Lower lobe of right lung (tissue), 2 donors: ENCODE results near the gene KCNA1. TPM values are rescaled to one million over a fixed set of nuclear protein-coding genes. Genes with fewer than 3 reads are reported as not detected.

ENCODE experiments used
- ATAC-seq, 2 donors: fragments of 200-7000 bp; cut with Tn5 transposase; one replicate each; pipeline ENCODE4 v1.9.1; 2020 to 2022; ENCODE audit warnings: mild to moderate bottlenecking in 2 of 2, moderate library complexity in 2 of 2
- DNase-seq: peaks from one replicate; pipeline ENCODE4 v3.0.0-alpha.2; 2020
- H3K27ac ChIP-seq: fragments of 200-600 bp; one replicate; pipeline ENCODE4 v1.8.0; 2022
- H3K27me3 ChIP-seq: fragments of 200-600 bp; one replicate; pipeline ENCODE4 v1.8.0; 2022; ENCODE audit warnings: low read depth
- H3K36me3 ChIP-seq: fragments of 200-600 bp; one replicate; pipeline ENCODE4 v1.8.0; 2022; ENCODE audit warnings: mild to moderate bottlenecking
- H3K4me1 ChIP-seq: fragments of 200-600 bp; one replicate; pipeline ENCODE4 v1.8.0; 2022
- H3K4me3 ChIP-seq: fragments of 200-600 bp; one replicate; pipeline ENCODE4 v1.8.0; 2022; ENCODE audit warnings: mild to moderate bottlenecking
- H3K9me3 ChIP-seq: fragments of 200-600 bp; one replicate; pipeline ENCODE4 v1.8.0; 2022
- intact Hi-C: fragments of 100-400 bp; cut with DNase I; formaldehyde crosslinking; loops from one replicate; pipeline ENCODE4 v1.11.0; 2022
- total RNA-seq: library from RNA; stranded (reverse); fragmentation: NEBNext Ultra II Directional; extraction: Animal tissue kit (Norgen Biotek cat#: 25700); gene quantifications from one replicate; pipeline ENCODE4 v1.2.1, GENCODE V29; 2021
- TF ChIP-seq, protein P1 (sequence below): fragments of 200-600 bp; IDR thresholded peaks from one replicate; pipeline ENCODE4 v1.8.0; 2022; ENCODE audit warnings: antibody characterized with exemption, mild to moderate bottlenecking
- donor health status: DM: no; HTN: yes; CAD: no; lungs with severe emphysema.

Gene KCNA1
- total RNA-seq, 1 donor from 2014 or later, result not detected

DNA sequence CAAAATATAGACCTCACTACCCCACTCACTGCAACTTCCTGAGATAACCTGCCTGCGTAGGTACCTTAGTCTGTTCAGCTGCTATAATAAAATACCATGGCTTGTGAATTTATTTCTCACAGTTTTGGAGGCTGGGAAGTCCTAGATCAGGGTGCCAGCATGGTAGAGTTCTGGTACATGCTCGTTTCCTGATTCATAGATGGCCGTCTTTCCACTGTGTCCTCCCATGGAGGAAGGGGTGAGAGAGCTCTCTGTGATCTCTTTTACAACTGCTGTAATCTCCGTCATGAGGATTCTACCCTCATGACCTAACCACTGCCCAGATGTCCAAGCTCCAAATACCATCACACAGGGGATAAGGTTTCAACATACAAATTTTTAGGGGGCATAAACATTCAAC is 49.7 kb downstream of the KCNA1 start:
- DNase-seq (no peak), ATAC-seq (no peak)
- Histone ChIP-seq H3K27ac (no peak overlapping the region), H3K4me3 (no peak overlapping the region), H3K4me1 (no peaks in the 10 kb centered on the region), H3K36me3 (no peaks in the 10 kb centered on the region), H3K9me3 (no peaks in the 10 kb centered on the region), H3K27me3 (peaks cover 39% of the 10 kb centered on the region)
- intact Hi-C loops, result no loop called here
- TF ChIP-seq, protein P1, sequence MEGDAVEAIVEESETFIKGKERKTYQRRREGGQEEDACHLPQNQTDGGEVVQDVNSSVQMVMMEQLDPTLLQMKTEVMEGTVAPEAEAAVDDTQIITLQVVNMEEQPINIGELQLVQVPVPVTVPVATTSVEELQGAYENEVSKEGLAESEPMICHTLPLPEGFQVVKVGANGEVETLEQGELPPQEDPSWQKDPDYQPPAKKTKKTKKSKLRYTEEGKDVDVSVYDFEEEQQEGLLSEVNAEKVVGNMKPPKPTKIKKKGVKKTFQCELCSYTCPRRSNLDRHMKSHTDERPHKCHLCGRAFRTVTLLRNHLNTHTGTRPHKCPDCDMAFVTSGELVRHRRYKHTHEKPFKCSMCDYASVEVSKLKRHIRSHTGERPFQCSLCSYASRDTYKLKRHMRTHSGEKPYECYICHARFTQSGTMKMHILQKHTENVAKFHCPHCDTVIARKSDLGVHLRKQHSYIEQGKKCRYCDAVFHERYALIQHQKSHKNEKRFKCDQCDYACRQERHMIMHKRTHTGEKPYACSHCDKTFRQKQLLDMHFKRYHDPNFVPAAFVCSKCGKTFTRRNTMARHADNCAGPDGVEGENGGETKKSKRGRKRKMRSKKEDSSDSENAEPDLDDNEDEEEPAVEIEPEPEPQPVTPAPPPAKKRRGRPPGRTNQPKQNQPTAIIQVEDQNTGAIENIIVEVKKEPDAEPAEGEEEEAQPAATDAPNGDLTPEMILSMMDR, result no peak

DNA sequence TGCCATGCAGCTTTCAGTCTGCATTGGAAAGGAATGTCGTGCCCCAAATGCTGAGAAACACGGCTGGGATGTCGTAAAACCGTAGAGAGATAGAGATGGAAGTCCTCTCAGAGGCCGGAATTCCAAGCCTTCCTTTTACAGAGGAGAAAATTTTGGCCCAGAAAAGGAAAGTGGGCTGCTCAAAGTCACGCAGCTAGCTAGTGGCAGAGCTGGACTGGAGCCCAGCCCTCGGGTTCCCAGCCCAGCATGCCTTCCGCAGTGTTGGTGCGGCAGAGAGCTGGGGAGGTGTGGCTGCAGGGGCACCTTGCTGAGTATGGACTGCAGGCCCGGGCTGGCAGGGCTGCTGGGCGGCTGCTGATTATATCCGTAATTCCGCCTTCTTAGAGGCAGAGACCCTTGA is 50.3 kb downstream of the KCNA1 start:
- no peak overlapping the region for H3K4me3 ChIP-seq
- intact Hi-C loops, result no loop called here
- DNase-seq (no peak), ATAC-seq (no peak)
- H3K36me3 ChIP-seq, result no peaks in the 10 kb centered on the region
- TF ChIP-seq, protein P1, result no peak
- no peaks in the 10 kb centered on the region for H3K9me3 ChIP-seq
- H3K4me1 ChIP-seq, result no peaks in the 10 kb centered on the region
- peaks cover 39% of the 10 kb centered on the region for H3K27me3 ChIP-seq
- no peak overlapping the region for H3K27ac ChIP-seq

DNA sequence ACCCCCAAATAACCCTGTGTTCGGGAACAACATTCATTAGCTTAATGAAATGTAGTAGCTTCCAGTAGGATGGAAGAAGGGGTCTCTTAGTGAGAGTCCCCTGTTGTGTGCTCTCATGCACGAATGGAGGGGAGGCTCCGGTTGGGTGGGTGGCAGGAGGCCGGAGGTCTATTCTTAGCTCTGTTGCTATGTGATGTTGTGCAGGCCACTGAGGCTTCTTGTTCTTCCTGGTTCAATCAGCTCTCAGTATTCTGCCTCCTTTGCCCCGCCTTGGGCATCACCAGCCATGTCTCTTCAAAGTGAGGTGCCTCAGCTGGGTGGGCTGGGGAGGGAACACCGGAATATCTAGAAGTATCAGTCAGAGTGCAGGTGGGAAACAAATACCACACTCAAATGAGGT is 50.8 kb downstream of the KCNA1 start:
- TF ChIP-seq, protein P1, result no peak
- Histone ChIP-seq H3K4me1 (no peaks in the 10 kb centered on the region), H3K27me3 (peaks cover 35% of the 10 kb centered on the region), H3K4me3 (no peak overlapping the region), H3K27ac (no peak overlapping the region), H3K36me3 (no peaks in the 10 kb centered on the region), H3K9me3 (no peaks in the 10 kb centered on the region)
- ATAC-seq (no peak), DNase-seq (no peak)
- intact Hi-C loops, result no loop called here

DNA sequence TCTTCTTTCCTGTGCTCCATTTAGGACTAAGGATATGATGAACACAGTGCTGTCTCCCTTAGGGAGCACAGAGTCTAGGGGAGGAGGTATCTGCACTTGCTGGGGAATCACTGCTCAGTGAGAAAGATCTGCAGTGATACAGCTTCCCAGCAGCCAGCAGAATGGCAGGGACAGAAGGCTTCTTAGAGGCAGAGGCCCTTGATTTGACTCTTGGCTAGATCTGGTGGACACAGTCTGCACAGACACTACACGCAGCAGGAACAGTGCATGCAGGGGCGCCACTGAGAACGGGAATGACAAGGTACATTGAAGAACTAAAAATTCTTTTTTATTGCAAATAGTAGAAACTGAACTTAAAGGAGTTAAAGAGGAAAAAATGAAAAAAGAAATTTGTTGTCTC is 51.6 kb downstream of the KCNA1 start:
- no peaks in the 10 kb centered on the region for H3K36me3 ChIP-seq
- no peaks in the 10 kb centered on the region for H3K9me3 ChIP-seq
- no peak overlapping the region for H3K4me3 ChIP-seq
- H3K27ac ChIP-seq, result no peak overlapping the region
- TF ChIP-seq, protein P1, result no peak
- intact Hi-C loops, result no loop called here
- no peak for DNase-seq
- no peak for ATAC-seq
- H3K27me3 ChIP-seq, result peaks cover 32% of the 10 kb centered on the region
- no peaks in the 10 kb centered on the region for H3K4me1 ChIP-seq

DNA sequence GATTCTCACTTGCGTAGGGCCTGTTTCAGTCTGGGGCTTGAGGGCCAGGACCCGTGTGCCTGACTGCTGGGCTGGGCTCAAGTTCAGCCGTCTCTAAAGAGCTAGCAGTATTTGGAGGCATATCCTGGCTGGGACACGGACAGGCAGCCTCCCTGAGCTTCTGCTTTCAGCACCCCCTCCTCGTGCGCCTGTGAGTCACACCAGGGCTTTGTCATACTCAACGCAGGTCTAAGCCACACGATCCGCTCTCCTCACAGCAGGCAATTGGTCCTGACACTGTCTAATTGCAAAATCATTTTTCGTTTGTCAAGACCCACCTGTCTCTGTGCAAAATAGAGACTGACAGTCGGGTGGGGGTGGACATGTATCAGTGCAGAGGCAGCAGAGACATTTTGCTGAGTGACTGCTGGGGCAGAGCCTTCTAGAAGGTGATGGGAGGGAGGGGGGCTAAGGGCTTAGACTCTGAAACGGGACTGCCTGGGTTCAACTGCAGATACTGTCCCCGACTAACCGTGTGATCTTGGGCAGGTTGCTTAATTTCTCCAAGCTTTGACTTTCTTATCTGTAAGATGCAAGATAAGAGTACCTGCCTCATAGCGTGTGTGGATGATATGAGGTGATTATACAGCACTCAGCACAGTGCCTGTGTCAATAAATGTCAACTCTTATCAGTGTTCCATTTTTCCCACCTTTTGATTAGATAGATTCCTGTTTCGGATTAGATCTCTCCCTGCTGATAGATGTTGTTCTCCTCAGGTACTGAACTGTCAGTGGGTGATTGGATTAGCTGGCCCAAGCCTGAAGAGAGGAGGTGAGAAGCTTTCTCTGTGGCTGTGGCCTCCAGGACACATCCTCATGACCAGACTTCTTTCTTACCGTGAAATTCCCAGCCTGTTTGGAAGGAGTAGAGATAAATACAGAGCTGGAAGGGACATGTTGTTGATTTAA is 53.1 kb downstream of the KCNA1 start:
- TF ChIP-seq, protein P1, result no peak
- DNase-seq, result no peak
- Histone ChIP-seq H3K4me3 (no peak overlapping the region), H3K27ac (no peak overlapping the region), H3K9me3 (no peaks in the 10 kb centered on the region), H3K4me1 (no peaks in the 10 kb centered on the region), H3K27me3 (peaks cover 32% of the 10 kb centered on the region), H3K36me3 (no peaks in the 10 kb centered on the region)
- ATAC-seq, result no peak
- intact Hi-C loops, result no loop called here

Other genes with a start within 250 kb of the KCNA1 start
- 0.77 TPM for gene GALNT8, start 189.5 kb upstream of the KCNA1 start, total RNA-seq
- gene KCNA5, start 134.0 kb downstream of the KCNA1 start, total RNA-seq, result 1.5 TPM